Coronary artery (tissue), 2 donors: ENCODE measurements around the gene HSD3B1.
A peak's percentile ranks its signal among the peaks of the same experiment; 100 is the strongest.

Experiments
- DNase-seq: peaks from one replicate; pipeline ENCODE4 v3.0.0-alpha.2; 2017; ENCODE audit warnings: low spot score
- H3K27ac ChIP-seq, 2 donors: fragments of 200-600 bp; sonication (generic); one replicate each; pipeline ENCODE4 v1.5.1; 2016 to 2019
- H3K4me3 ChIP-seq: fragments of 200-600 bp; sonication (generic); 2 replicates; pipeline ENCODE4 v1.5.1; 2016; ENCODE audit warnings: mild to moderate bottlenecking, moderate library complexity
- TF ChIP-seq, protein P1 (sequence below): fragments of 200-600 bp; sonication (generic); IDR thresholded peaks from one replicate; pipeline ENCODE4 v1.5.1; 2019; ENCODE audit warnings: antibody characterized with exemption

The HSD3B1 gene

DNA sequence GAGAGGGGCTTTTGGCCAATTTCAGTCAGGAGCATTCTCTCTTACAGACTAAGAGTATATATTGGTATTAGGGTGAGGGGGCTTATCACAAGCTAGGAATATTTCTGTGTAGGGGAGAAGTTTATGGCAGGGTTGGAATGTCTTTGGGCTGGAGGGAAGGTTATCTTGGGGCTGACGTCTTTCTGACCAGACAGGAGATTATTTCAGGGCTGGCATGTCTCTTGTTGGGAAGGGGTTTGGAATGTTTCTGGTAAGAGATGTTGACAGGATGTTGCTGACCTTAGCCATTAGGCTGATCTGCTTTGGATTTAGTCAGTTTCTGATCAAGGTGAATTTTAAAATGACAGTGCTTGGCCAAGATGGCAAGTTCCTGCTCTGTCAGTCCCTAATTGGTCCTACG lies 17.8 kb upstream of the HSD3B1 start:
- TF ChIP-seq, protein P1, sequence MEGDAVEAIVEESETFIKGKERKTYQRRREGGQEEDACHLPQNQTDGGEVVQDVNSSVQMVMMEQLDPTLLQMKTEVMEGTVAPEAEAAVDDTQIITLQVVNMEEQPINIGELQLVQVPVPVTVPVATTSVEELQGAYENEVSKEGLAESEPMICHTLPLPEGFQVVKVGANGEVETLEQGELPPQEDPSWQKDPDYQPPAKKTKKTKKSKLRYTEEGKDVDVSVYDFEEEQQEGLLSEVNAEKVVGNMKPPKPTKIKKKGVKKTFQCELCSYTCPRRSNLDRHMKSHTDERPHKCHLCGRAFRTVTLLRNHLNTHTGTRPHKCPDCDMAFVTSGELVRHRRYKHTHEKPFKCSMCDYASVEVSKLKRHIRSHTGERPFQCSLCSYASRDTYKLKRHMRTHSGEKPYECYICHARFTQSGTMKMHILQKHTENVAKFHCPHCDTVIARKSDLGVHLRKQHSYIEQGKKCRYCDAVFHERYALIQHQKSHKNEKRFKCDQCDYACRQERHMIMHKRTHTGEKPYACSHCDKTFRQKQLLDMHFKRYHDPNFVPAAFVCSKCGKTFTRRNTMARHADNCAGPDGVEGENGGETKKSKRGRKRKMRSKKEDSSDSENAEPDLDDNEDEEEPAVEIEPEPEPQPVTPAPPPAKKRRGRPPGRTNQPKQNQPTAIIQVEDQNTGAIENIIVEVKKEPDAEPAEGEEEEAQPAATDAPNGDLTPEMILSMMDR = no peak
- H3K27ac ChIP-seq = no peak overlapping the region

DNA sequence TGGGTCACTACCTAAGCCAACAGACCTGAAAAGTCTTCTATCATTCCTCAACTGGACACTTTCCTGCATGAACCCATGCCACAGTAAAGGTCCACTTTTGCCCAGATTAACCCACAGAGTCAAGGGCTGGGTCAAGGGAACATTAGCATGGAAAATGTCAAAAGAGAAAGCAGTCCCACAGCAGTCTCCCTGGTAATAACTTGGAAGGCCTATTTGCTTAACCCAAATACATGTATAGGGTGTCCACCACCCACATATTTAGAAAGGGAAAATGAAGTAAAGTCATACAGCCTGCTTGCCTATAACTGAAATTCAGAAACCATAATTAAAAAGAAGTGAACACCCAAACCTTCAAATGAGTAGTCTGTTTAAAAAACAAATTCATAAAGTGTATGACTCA lies 16.1 kb upstream of the HSD3B1 start:
- no peak overlapping the region for H3K4me3 ChIP-seq
- no peak overlapping the region for H3K27ac ChIP-seq
- no peak for DNase-seq
- TF ChIP-seq, protein P1 = no peak

More for the DNA sequence above, 17.8 kb upstream of the HSD3B1 start:
- no peak for DNase-seq
- no peak overlapping the region for H3K4me3 ChIP-seq

GRCh38 chr1:119492763-119493162 lies 14.2 kb upstream of the HSD3B1 start:
- H3K27ac ChIP-seq = no peak overlapping the region
- DNase-seq = peak; percentile 33

GRCh38 chr1:119504831-119505230 lies 2.2 kb upstream of the HSD3B1 start:
- DNase-seq = no peak
- no peak overlapping the region for H3K27ac ChIP-seq
- TF ChIP-seq, protein P1 = no peak
- H3K4me3 ChIP-seq = no peak overlapping the region

More at GRCh38 chr1:119492763-119493162, 14.2 kb upstream of the HSD3B1 start:
- H3K4me3 ChIP-seq = no peak overlapping the region
- TF ChIP-seq, protein P1 = no peak

DNA sequence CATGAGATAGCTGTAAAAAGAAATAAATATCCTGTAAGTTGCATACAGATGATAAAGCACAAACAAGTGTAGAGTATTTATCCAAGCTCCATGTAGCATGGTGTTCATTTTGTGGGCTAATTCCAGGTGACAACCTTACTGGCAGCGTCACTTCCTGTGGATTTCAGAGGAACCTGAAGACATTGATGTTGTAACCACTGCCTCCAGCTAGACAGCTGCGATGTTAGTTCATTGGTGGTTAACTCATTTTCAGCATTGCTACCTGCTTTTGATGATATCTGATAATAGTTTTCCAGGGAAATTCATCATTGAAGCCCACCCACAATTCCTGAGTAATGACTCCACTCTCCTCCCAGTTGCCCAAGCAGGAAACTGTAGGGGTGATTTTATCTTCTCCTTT lies 3.0 kb downstream of the HSD3B1 start:
- TF ChIP-seq, protein P1 = no peak
- Histone ChIP-seq H3K27ac (no peak overlapping the region), H3K4me3 (no peak overlapping the region)
- DNase-seq = no peak

GRCh38 chr1:119515221-119515620 lies 8.2 kb downstream of the HSD3B1 start:
- no peak for DNase-seq
- TF ChIP-seq, protein P1 = no peak
- Histone ChIP-seq H3K27ac (no peak overlapping the region), H3K4me3 (no peak overlapping the region)

- Histone ChIP-seq H3K27ac (no peak overlapping the region), H3K4me3 (no peak overlapping the region)
- TF ChIP-seq, protein P1 = no peak
- no peak for DNase-seq
These were observed 9.2 kb downstream of the HSD3B1 start for GRCh38 chr1:119516247-119516646.
